ENCODE measurements around the gene SOWAHA. TPM values are rescaled to one million over a fixed set of nuclear protein-coding genes. Genes with fewer than 3 reads are reported as not detected.

The SOWAHA gene
- total RNA-seq, 1 experiment from 2014 or later, result 0.04 TPM

- BruUV-seq (replicated peaks), result no TSS peak
- H3K9me2 ChIP-seq (replicated peaks; ENCODE audit: low read length), result no peaks in the 10 kb centered on the region
- intact Hi-C loops (cut with micrococcal nuclease), result no loop called here
- no peak overlapping the region for H3K9ac ChIP-seq (ENCODE audit: low read length)
- TF ChIP-seq CTCF (conservative IDR thresholded peaks at IDR 0.05; ENCODE audit: low read depth, low read length), result no peak
- no peak for TF ChIP-seq EZH2 (IDR thresholded peaks at IDR 0.05; ENCODE audit: low read length, unreplicated experiment)
- TF ChIP-seq EZH2phosphoT487 (IDR thresholded peaks at IDR 0.05; ENCODE audit: borderline replicate concordance, low read length), result no peak
- no peaks in the 10 kb centered on the region for H3K36me3 ChIP-seq (ENCODE audit: low read depth, low read length)
- H3K79me2 ChIP-seq (ENCODE audit: low read length), result no peaks in the 10 kb centered on the region
- H3K27me3 ChIP-seq (ENCODE audit: low read length), result no peaks in the 10 kb centered on the region
- H3K4me3 ChIP-seq (ENCODE audit: low read length), result no peak overlapping the region
- DNase-seq, result no peak
- H3K4me1 ChIP-seq (ENCODE audit: insufficient read depth, low read length), result peaks cover 5% of the 10 kb centered on the region; the same call in 1 of the 2 replicates
- POLR2A ChIA-PET (ENCODE audit: unreplicated experiment), result no interaction called here
- no peaks in the 10 kb centered on the region for H3F3A ChIP-seq (ENCODE audit: low read length, unreplicated experiment)
- H3K4me2 ChIP-seq (ENCODE audit: low read length), result no peak overlapping the region
- H4K20me1 ChIP-seq (ENCODE audit: low read length), result no peaks in the 10 kb centered on the region
- H2AFZ ChIP-seq (ENCODE audit: low read length), result no peak overlapping the region
- no peak overlapping the region for H3K27ac ChIP-seq (ENCODE audit: low read length)
- ATAC-seq, result no peak
- H3K9me3 ChIP-seq (ENCODE audit: low read length), result no peaks in the 10 kb centered on the region
- CTCF ChIA-PET, result no interaction called here
Observed at GRCh38 chr5:132817011-132817410, 3.9 kb downstream of the SOWAHA start.

GRCh38 chr5:132819468-132819867, 6.4 kb downstream of the SOWAHA start:
- H4K20me1 ChIP-seq (ENCODE audit: low read length), result no peaks in the 10 kb centered on the region
- POLR2A ChIA-PET (ENCODE audit: unreplicated experiment), result no interaction called here
- H3K4me2 ChIP-seq (ENCODE audit: low read length), result no peak overlapping the region
- BruUV-seq (replicated peaks), result no TSS peak
- no peaks in the 10 kb centered on the region for H3K79me2 ChIP-seq (ENCODE audit: low read length)
- DNase-seq, result no peak
- no peaks in the 10 kb centered on the region for H3K36me3 ChIP-seq (ENCODE audit: low read depth, low read length)
- no peaks in the 10 kb centered on the region for H3F3A ChIP-seq (ENCODE audit: low read length, unreplicated experiment)
- CTCF ChIA-PET, result interaction anchor here (0.5 to 1.1 kb wide), 3 partner anchors 65 to 228 kb away, joined by 4 to 12 read pairs (median 4); no protein-coding TSS in a partner anchor
- TF ChIP-seq EZH2 (IDR thresholded peaks at IDR 0.05; ENCODE audit: low read length, unreplicated experiment), result no peak
- TF ChIP-seq EZH2phosphoT487 (IDR thresholded peaks at IDR 0.05; ENCODE audit: borderline replicate concordance, low read length), result no peak
- TF ChIP-seq CTCF (conservative IDR thresholded peaks at IDR 0.05; ENCODE audit: low read depth, low read length), result no peak
- no peak overlapping the region for H2AFZ ChIP-seq (ENCODE audit: low read length)
- H3K9me2 ChIP-seq (replicated peaks; ENCODE audit: low read length), result no peaks in the 10 kb centered on the region
- no peak overlapping the region for H3K9ac ChIP-seq (ENCODE audit: low read length)
- intact Hi-C loops (cut with micrococcal nuclease), result no loop called here
- no peaks in the 10 kb centered on the region for H3K27me3 ChIP-seq (ENCODE audit: low read length)
- no peaks in the 10 kb centered on the region for H3K9me3 ChIP-seq (ENCODE audit: low read length)
- H3K27ac ChIP-seq (ENCODE audit: low read length), result no peak overlapping the region
- no peak for ATAC-seq
- no peak overlapping the region for H3K4me3 ChIP-seq (ENCODE audit: low read length)
- H3K4me1 ChIP-seq (ENCODE audit: insufficient read depth, low read length), result no peaks in the 10 kb centered on the region

GRCh38 chr5:132820162-132820754, 7.2 kb downstream of the SOWAHA start:
- H3K27me3 ChIP-seq (ENCODE audit: low read length), result no peaks in the 10 kb centered on the region
- H2AFZ ChIP-seq (ENCODE audit: low read length), result no peak overlapping the region
- ChIA-PET CTCF (interaction anchor here (0.5 to 1.1 kb wide), 9 partner anchors 25 to 293 kb away, joined by 3 to 12 read pairs (median 4); partner anchors contain the start of genes GDF9 and UQCRQ), POLR2A (ENCODE audit: unreplicated experiment) (interaction anchor here (0.6 kb wide), 2 partner anchors 191 to 324 kb away, joined by 3 to 12 read pairs; no protein-coding TSS in a partner anchor)
- H3K9ac ChIP-seq (ENCODE audit: low read length), result no peak overlapping the region
- H3K4me2 ChIP-seq (ENCODE audit: low read length), result no peak overlapping the region
- TF ChIP-seq CTCF (conservative IDR thresholded peaks at IDR 0.05; ENCODE audit: low read depth, low read length), result peak; percentile 87
- no peak for TF ChIP-seq EZH2 (IDR thresholded peaks at IDR 0.05; ENCODE audit: low read length, unreplicated experiment)
- H3F3A ChIP-seq (ENCODE audit: low read length, unreplicated experiment), result no peaks in the 10 kb centered on the region
- H3K9me3 ChIP-seq (ENCODE audit: low read length), result no peaks in the 10 kb centered on the region
- H3K4me3 ChIP-seq (ENCODE audit: low read length), result no peak overlapping the region
- H3K27ac ChIP-seq (ENCODE audit: low read length), result no peak overlapping the region
- DNase-seq, result peak; percentile 82
- no peaks in the 10 kb centered on the region for H3K36me3 ChIP-seq (ENCODE audit: low read depth, low read length)
- no peaks in the 10 kb centered on the region for H3K9me2 ChIP-seq (replicated peaks; ENCODE audit: low read length)
- H3K4me1 ChIP-seq (ENCODE audit: insufficient read depth, low read length), result no peaks in the 10 kb centered on the region
- ATAC-seq, result peak; percentile 83
- intact Hi-C loops (cut with micrococcal nuclease), result loop anchor here (1.0 to 5.0 kb wide), 5 partner anchors 43 to 433 kb away; partner anchors contain the start of gene SEPTIN8
- no peaks in the 10 kb centered on the region for H4K20me1 ChIP-seq (ENCODE audit: low read length)
- BruUV-seq (replicated peaks), result no TSS peak
- H3K79me2 ChIP-seq (ENCODE audit: low read length), result no peaks in the 10 kb centered on the region

All from PC-3 (cell line).